Ishikawa (cell line): ENCODE results near the gene NEURL1.

ENCODE experiments used
- CEBPB ChIP-seq: IDR thresholded peaks from 2 replicates; pipeline ENCODE4 v1.6.1; 2012
- NFIC ChIP-seq: IDR thresholded peaks from 2 replicates; pipeline ENCODE4 v1.6.1; 2012
- RAD21 ChIP-seq: IDR thresholded peaks from 2 replicates; pipeline ENCODE4 v1.6.1; 2012; ENCODE audit warnings: low read depth
- REST ChIP-seq: IDR thresholded peaks from 2 replicates; pipeline ENCODE4 v1.6.1; 2012; ENCODE audit warnings: low read depth, mild to moderate bottlenecking
- TEAD4 ChIP-seq: IDR thresholded peaks from 2 replicates; pipeline ENCODE4 v1.6.1; 2012
- YY1 ChIP-seq: IDR thresholded peaks from 2 replicates; pipeline ENCODE4 v1.6.1; 2012; ENCODE audit warnings: low read depth

- no peak for TF ChIP-seq NFIC
- TF ChIP-seq RAD21 = no peak
- no peak for TF ChIP-seq CEBPB
- TF ChIP-seq YY1 = no peak
- TF ChIP-seq TEAD4 = no peak
- TF ChIP-seq REST = no peak
Measured at GRCh38 chr10:103487410-103487708, 6.1 kb upstream of the NEURL1 start.
